Stimulated activated CD4-positive, alpha-beta T cell treated with anti-CD3 and anti-CD28 coated beads, TNF-alpha, amount 100 ng/mL, for 1 hour (primary cell): ENCODE data around the gene ZNF600.
"Not testable (repeated sequence)": the region's sequence is repeated elsewhere in the genome, so short reads cannot be mapped to it uniquely, and the experiment has no call there.

Source experiments
- DNase-seq, 3 donors: peaks; one replicate each; pipeline ENCODE4 v3.0.0-alpha.2; 2020; ENCODE audit warnings: low read depth in 3 of 3, low spot score in 1 of 3

ZNF600 gene

DNA sequence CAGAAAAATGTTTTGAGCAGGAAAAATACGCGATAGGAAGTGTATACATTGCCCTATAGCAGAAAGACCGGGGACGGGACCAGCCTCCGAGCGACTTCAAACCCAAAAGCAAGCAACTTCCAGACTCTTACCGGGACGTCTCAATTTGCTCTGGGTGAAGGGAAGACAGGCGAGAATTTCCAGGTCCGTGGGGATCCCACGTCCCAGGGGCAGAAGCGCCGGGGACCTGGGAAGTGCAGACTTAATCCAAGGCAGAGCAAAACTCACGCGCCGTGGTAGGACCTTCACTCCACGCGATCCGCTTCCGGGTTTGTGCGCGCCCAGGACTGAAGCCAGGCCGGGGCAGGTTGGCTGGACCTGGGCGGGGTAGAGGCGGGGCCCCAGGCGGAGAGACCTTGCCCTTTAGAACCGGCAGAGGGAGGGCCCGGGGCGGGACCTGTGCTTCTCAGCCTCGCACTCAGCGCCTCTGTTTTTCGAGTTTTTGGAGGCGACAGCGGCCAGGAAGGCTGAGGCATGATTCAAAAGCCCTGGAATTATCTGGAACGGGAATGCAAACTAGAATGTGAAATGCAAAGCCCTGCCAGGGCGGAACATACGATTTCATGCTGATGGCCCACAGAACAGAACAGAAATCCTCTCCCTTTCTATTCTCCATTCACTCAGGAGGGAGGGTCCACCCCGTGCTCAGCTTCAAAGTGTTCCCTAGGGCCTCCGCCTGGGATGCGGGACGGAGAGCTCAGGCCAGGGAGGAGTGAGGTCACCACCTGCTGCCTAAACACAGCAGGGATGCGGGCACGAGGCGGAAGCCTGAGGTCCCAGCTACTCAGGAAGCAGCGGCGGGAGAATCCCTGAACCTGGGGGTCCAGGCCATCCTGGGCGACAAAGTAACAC, at the start of gene ZNF600:
TSS of gene ZNF600 (minus strand) at position 328 of the 891 bp plus-strand sequence. CDS start 7,903 bp downstream, outside the sequence.
- DNase-seq, result peak; percentile 8 to 56 (median 53)

DNA sequence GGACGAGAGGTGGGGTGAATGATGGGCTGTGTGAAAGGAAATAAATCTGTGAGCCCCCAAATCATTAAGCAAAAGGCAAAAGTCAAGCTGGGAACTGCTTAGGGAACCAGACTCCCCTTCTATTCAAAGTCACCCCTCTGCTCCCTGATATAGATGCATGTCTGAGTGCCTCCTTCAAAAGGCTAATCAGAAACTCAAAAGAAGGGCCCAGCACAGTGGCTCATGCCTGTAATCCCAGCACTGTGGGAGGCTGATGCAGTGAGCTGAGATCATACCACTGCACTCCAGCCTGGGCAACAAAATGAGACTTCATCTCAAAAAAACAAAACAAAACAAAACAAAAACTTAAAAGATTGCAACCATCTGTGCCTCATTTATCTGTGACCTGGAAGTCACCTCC, 47.7 kb upstream of the ZNF600 start:
- not testable (repeated sequence) for DNase-seq

DNA sequence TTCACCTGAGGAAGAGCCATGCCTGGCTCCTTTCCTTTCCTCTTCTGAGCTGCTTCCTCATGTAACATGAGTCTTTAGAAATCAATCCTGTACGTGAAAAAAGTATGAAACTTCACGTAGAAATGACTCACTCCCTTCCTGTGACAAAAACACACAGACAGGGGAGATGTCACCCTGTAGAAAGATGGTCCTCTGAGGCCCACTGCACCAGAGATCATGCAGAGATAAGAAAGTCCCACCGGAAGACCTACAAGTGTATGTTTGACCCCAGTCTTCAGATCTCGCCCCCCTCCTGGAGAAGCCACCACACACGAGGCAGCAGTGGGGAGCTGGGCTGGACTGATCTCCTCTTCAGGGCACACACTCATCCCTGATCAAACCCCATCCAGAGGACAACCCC, 47.0 kb upstream of the ZNF600 start:
- not testable (repeated sequence) for DNase-seq

DNA sequence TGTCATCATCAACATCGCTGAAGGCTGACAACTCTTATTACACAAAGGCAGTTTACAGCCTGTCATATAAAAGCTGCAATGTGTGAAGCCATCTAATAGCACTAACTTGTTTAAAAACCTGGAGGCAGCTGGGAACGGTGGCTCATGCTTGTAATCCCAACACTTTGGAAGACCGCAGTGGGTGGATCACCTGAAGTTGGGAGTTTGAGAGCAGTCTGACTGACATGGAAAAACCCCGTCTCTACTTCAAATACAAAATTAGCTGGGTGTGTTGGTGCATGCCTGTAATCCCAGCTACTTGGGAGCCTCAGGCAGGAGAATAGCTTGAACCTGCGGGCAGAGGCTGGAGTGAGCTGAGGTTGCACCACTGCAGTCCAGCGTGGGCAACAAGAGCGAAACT, 43.3 kb upstream of the ZNF600 start:
- not testable (repeated sequence) for DNase-seq

DNA sequence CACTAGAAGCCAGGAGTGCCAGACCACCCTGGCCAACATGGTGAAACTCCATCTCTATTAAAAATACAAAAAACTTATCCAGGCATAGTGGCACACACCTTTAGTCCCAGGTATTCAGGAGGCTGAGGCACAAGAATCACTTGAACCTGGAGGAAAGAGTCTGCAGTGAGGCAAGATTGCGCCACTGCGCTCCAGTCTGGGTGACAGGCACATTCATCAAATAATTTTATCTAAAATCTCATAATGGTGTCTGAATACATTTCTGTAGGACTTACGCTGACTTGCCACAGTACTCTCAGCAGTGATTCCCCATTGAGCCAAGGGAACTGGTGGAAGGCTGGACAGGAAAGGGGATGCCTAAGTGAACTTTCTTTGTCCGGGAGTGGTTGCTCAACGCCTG, 39.2 kb upstream of the ZNF600 start:
- DNase-seq, result no peak

DNA sequence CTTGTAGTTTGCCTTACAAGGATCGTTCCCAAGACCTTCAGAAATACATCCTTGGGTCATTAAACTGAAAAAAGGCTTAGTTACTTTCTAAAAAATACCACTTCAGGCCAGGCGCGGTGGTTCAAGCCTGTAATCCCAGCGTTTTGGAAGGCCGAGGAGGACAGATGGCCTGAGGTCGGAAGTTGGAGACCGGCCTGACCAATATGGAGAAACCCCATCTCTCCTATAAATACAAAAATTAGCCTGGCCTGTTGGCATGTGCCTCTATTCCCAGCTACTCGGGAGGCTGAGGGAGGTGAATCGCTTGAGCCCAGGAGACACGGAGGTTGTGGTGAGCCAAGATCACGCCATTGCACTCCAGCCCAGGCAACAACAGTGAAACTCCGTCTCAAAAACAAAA, 37.1 kb upstream of the ZNF600 start:
- no peak for DNase-seq

DNA sequence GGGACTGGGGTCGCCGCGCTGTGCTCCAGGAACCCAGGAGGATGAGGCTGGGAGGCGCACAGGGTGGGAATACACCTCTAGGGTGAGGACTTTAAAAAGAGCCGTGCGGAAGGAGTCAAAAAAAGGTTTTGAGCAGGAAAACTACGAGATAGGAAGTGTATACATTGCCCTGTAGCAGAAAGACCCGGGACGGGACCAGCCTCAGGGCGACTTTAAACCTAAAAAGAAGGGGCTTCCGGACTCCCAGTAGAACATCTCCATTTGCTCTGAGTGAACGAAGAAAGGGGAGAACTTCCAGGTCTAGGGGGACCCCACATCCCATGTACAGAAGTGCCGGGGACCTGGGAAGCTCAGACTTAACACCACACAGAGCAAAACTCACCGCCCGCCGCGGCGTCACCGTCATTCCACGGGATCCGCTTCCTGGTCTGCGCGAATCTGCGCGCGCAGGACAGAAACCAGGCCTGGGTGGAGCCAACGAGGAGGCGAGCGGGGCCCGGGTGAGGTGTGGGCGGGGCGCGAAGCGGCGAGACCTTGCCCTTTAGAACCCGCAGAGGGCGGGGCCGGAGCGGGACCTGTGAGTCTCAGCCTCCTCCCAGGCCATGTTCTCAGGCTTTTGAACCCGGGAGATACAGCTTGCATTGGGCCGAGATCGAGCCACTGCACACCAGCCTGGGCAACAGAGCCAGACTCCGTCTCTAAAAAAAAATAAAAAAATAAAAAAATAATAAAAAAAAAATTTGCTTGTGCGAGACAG, 34.8 kb upstream of the ZNF600 start, which contains the start of gene ZNF28:
TSS of gene ZNF28 (minus strand) at position 430 of the 757 bp plus-strand sequence. CDS start 3,675 bp downstream, outside the sequence.
- DNase-seq, result peak; percentile 11 to 41 (median 15)

DNA sequence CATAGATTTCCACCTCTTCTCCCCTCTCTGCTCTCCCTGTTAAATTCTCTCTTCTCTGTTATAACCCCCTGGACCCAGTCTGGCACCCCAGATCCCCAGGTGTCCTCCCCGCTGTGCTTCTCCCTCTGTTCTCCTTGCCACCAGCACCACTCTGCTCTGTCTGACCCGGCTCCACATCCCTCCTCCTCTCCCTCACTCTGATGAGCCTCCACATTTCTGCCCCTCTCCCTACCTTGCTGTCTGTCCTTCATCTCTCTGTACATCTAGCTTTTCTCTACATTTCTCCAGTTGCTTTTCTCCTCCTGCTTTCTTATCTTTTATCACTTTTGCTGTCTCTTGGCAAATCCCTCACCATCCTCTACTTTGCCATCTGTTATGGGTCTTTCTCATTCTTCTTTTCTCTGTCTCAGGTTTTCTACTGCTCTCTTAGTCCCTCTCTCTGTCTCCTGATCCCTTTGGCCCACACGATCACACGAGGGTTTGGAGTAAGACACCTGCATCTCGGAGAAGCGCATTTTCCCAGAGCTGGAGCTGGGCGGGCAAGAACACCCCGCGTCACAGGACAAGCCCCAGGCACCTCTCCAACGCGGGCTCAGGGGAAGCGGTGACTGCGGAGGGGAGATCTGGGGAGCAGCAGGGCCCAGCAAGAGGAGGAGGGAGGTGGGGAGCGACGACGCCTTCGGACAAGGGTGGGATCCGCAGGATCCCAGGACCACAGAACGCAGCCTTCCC, 34.0 kb upstream of the ZNF600 start:
- DNase-seq, result peak in 1 of 3 donors; percentile 5

DNA sequence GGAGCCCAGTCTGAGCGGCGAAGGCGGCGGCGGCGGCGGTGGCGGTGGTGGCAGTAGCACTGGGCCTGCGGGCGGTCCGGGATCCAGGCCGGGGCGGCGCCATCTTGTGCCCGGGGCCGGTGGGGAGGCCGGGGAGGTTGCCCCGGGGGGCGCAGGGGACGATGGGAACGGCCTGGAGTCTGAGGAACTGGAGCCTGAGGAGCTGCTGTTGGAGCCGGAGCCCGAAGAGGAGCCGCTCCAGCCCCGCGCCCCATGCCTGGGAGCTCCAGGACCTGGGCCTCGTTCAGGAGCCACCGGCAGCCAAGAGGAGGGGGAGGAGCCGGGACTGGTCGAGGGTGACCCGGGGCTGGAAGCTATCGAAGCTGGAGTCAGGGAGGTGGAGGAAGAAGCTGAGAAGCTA, 23.2 kb upstream of the ZNF600 start:
- DNase-seq, result no peak

DNA sequence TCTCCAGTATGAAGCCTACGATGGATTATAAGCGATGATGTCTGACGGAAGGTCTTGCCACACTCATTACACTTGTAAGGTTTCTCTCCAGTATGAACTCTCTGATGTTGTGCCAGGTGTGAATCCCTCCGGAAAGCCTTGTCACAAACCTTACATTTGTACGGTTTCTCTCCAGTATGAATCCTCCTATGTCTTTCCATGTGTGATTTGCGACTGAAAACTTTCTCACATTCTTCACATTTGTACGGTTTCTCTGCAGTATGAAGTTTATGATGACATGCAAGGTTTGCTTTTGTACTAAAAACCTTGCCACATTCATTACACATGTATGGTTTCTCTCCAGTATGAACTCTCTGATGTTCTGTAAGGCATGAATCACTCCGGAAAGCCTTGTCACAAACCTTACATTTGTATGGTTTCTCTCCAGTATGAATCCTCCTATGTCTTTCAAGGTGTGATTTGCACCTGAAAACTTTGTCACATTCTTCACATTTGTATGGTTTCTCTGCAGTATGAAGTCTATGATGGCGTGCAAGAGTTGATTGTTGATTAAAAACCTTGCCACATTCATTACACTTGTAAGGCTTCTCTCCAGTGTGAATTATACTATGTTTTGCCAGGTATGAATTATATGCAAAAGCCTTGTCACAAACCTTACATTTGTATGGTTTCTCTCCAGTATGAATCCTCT, 13.5 kb upstream of the ZNF600 start:
- DNase-seq, result not testable (repeated sequence)

DNA sequence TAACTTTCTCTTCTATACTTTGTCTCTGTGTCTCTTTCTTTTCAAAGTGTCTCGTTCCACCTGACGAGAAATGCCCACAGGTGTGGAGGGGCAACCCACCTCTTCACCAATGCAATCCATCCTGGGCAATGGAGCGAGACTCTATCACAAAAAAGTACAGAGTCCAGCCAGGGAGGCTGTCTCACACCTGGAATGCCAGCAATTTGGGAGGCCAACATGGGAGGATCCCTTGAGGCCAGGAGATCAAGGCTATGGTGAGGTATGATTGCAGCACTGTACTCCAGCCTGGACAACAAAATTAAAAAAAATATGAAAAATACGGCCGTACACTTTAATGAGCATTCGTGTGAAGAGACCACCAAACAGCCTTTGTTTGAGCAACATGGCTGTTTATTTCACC, 2.8 kb upstream of the ZNF600 start:
- no peak for DNase-seq

DNA sequence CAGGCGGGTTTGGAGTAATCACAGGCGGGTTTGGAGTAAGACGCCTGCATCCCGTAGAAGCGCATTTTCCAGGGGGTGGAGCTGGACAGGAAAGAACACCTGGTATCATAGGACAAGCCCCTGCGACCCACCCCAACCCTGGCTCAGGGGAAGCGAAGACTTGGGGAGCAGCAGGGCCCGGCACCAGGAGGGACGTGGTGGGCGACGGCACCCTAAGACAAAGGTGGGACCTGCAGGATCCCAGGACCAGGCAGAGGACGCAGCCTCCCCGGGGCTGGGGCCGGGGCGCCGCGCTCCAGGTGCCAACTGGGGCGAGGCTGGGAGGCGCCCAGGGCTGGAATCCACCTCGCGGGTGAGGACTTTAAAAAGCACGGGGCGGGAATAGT, 520 bp downstream of the ZNF600 start:
- DNase-seq, result no peak

DNA sequence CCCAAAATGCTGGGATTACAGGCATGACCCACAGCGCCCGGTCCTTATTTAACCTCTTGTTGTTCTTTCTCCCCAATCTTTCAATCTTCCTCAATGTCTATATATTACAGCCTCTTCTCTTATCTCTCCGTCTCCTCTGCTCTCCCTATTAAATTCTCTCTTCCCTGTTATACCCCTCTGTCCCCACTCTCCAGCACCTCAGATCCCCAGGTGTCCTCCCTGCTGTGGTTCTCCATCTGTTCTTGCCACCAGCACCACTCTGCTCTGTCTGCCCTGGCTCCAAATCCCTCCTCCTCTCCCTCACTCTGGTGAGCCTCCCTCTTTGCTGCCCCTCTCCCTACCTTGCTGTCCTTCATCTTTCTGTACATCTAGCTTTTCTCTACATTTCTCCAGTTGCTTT, 1.1 kb downstream of the ZNF600 start:
- DNase-seq, result no peak

DNA sequence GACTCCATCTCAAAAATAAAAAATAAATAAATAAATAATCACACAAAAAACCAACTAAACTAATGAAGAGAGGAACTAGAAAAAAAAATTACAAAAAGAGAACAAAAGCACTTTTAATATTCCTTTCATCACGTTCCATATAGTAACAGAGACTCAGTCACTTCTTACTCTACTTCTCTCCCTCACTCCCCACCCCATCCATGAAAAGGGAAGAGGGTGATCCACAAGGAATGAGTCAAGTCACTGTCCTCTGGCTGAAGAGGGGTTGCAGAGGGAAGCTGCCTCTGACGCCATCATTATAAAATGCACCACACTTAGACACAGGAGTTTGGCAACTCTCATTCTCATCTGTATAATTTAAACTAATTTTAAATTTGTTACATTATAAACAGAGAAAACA, 3.7 kb downstream of the ZNF600 start:
- DNase-seq, result not testable (repeated sequence)

DNA sequence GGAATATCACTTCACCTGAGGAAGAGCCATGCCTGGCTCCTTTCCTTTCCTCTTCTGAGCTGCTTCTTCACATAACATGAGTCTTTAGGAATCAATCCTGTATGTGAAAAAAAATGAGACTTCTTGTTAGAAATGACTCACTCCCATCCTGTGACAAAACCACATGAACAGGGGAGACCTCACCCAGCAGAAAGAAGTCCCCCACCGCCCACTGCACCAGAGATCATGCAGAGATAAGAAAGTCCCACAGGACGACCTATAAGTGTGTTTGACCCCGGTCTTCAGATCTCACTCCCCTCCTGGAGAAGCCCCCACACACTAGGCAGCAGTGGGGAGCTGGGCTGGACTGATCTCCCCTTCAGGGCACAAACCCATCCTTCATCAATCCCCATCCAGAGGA, 7.8 kb downstream of the ZNF600 start:
- no peak for DNase-seq

DNA sequence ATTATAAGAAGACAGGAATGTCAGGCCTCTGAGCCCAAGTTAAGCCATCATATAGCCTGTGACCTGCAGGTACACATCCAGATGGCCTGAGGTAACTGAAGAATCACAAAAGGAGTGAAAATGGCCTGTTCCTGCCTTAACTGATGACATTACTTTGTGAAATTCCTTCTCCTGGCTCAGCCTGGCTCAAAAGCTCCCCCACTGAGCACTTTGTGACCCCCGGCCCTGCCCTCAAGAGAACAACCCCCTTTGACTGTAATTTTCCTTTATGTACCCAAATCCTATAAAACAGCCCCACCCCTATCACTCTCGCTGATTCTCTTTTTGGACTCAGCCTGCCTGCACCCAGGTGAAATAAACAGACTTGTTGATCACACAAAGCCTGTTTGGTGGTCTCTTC, 30.1 kb downstream of the ZNF600 start:
- DNase-seq, result not testable (repeated sequence)

DNA sequence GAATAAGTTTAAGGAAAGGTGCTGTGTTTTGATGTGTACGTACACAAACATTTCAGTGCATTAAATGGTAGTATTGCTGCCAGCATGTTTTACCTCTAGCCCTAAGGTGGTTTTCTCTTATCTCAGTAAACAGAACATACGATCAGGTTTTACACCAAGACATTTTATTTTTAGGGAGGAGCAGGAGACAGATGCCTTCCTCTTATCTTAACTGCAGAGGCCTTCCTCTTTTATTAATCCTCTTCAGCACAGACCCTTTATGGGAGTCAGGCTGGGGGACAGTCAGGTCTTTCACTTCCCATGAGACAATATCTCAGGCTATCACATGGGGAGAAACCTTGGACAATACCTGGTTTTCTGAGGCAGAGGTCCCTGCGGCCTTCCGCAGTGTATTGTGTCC, 36.8 kb downstream of the ZNF600 start:
- DNase-seq, result no peak

DNA sequence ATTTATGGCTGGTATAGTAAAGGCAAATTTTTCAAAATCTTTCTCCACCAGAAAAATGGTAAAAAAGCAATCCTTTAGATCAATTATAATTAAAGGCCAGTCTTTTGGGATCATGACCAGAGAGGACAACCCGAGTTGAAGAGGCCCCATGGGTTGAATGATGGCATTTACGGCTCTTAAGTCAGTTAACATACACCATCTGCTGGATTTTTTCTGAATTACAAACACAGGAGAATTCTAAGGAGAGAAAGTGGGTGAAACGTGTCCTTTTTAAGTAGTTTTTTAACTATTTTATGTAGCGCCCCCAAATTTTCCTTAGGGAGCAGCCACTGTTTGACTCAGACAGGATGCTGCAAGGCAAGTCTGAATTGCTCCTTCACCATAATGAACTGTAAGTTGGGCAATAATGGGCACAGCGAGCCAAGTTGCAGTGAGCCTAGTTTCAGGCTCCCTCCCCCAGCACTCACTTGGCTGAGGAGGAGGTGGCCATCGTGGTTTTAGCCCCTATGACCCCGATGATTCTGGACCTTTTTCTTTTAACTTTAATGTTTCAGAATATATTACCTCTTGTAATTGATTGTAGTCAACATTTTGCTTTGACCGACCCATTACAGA, 38.1 kb downstream of the ZNF600 start:
- DNase-seq, result no peak

DNA sequence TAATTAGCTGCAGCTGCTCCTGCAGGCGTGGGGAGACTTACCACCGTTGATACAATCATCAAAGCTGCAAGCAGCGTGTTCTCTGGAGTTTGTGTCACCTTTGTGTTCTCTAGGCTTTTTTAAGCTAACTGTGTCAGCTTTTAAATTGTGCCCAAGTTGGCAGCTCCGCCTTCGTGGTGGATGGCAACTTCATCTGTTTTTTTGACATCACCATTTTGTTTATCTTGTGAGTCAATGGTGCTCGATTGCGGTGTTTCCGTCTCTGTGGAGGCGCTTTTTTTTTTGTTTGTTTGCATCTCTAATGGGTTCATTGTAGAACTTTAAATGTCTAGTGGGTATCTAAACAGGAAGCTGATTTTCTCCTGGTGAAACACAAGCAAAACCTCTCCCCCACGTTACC, 40.7 kb downstream of the ZNF600 start:
- not testable (repeated sequence) for DNase-seq

DNA sequence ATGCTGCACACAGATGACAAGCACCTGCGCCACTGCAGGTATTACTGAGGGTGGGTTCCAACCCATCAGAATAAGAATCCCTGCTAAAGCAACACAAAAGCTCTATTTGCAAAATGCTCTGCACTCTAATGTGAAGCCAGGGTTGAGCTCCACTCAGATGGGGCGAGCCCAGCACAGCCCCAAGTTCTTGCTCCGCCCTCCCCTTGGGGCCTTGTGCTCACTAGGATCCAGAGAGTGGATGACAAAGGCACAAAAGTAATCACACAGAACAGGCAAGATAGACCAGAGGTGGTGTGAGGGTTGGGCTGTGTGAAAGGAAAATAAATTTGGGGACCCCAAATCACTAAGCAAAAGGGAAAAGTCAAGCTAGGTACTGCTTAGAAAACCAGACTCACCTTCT, 43.5 kb downstream of the ZNF600 start:
- no peak for DNase-seq
